ENCODE results near the gene CD40.

CD40 gene

GRCh38 chr20:46164254-46164653 is 46.1 kb downstream of the CD40 start:
- H3K4me1 ChIP-seq = no peaks in the 10 kb centered on the region
- H3K27me3 ChIP-seq = peaks cover 0 to 73% of the 10 kb centered on the region in 2 donors
- H3K9me3 ChIP-seq = no peaks in the 10 kb centered on the region
- no peak overlapping the region for H3K4me3 ChIP-seq
- intact Hi-C loops (cut with DNase I; ENCODE audit: low total_unique reads) = no loop called here
- H3K27ac ChIP-seq = no peak overlapping the region
- no peaks in the 10 kb centered on the region for H3K36me3 ChIP-seq
- no peak for DNase-seq
- no peak for TF ChIP-seq CTCF (IDR thresholded peaks at IDR 0.05)

- H3K27ac ChIP-seq = no peak overlapping the region
- no peak for TF ChIP-seq CTCF (IDR thresholded peaks at IDR 0.05)
- no peaks in the 10 kb centered on the region for H3K9me3 ChIP-seq
- H3K36me3 ChIP-seq = no peaks in the 10 kb centered on the region
- DNase-seq = no peak
- H3K4me1 ChIP-seq = no peaks in the 10 kb centered on the region
- peaks cover 0 to 68% of the 10 kb centered on the region in 2 donors for H3K27me3 ChIP-seq
- intact Hi-C loops (cut with DNase I; ENCODE audit: low total_unique reads) = no loop called here
- H3K4me3 ChIP-seq = no peak overlapping the region
Observed at GRCh38 chr20:46167080-46167479, 49.0 kb downstream of the CD40 start.

DNA sequence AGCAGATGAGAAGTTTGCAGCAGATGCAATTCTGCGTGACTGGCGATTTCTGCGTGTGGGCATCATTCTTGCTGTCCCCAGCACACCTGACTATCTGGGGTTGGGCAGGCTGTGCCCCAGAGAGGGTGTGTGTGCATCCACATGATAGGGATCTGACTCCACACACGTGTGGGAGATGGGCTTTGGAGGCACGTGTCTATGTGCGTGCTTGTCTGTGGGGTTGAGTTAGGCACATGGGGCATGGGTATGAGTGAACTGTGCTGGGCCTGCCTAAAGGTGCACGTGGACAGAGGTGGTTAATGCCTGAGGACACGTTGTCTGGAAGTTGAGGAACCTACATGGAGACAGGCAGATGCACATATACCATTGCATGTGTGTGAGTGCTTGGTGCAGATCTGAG is 50.3 kb downstream of the CD40 start:
- Histone ChIP-seq H3K4me3 (no peak overlapping the region), H3K27ac (no peak overlapping the region), H3K36me3 (no peaks in the 10 kb centered on the region), H3K27me3 (peaks cover 0 to 72% of the 10 kb centered on the region in 2 donors), H3K9me3 (no peaks in the 10 kb centered on the region), H3K4me1 (no peaks in the 10 kb centered on the region)
- intact Hi-C loops (cut with DNase I; ENCODE audit: low total_unique reads) = no loop called here
- DNase-seq = no peak
- no peak for TF ChIP-seq CTCF (IDR thresholded peaks at IDR 0.05)

GRCh38 chr20:46169245-46170171 is 51.4 kb downstream of the CD40 start:
- H3K36me3 ChIP-seq = no peaks in the 10 kb centered on the region
- peaks cover 4 to 72% of the 10 kb centered on the region in 2 donors for H3K27me3 ChIP-seq
- no peaks in the 10 kb centered on the region for H3K9me3 ChIP-seq
- H3K4me3 ChIP-seq = no peak overlapping the region
- H3K27ac ChIP-seq = no peak overlapping the region
- intact Hi-C loops (cut with DNase I; ENCODE audit: low total_unique reads) = loop anchor here (1.0 to 10.0 kb wide), 3 partner anchors 55 to 147 kb away; partner anchors contain the start of gene CD40
- no peak for DNase-seq
- H3K4me1 ChIP-seq = peaks cover 0 to 2% (median 0%) of the 10 kb centered on the region in 4 donors
- TF ChIP-seq CTCF (IDR thresholded peaks at IDR 0.05) = no peak

GRCh38 chr20:46171476-46171875 is 53.4 kb downstream of the CD40 start:
- H3K9me3 ChIP-seq = no peaks in the 10 kb centered on the region
- H3K27ac ChIP-seq = no peak overlapping the region
- no peak for DNase-seq
- peaks cover 0 to 7% (median 2%) of the 10 kb centered on the region in 4 donors for H3K4me1 ChIP-seq
- H3K4me3 ChIP-seq = no peak overlapping the region
- no peaks in the 10 kb centered on the region for H3K36me3 ChIP-seq
- intact Hi-C loops (cut with DNase I; ENCODE audit: low total_unique reads) = loop anchor here (5.0 to 10.0 kb wide), 2 partner anchors 57 to 149 kb away; partner anchors contain the start of gene CD40
- peaks cover 4 to 83% of the 10 kb centered on the region in 2 donors for H3K27me3 ChIP-seq
- TF ChIP-seq CTCF (IDR thresholded peaks at IDR 0.05) = no peak
